ENCODE measurements around the gene ANKRD52.
A peak's percentile ranks its signal among the peaks of the same experiment; 100 is the strongest.
"Not testable (repeated sequence)": the region's sequence is repeated elsewhere in the genome, so short reads cannot be mapped to it uniquely, and the experiment has no call there.

The ANKRD52 gene

GRCh38 chr12:56271031-56271430, 12.8 kb upstream of the ANKRD52 start:
- peak in 1 of 2 experiments; percentile 35 for DNase-seq

GRCh38 chr12:56267443-56268071, 9.4 kb upstream of the ANKRD52 start:
- no peak for DNase-seq

DNA sequence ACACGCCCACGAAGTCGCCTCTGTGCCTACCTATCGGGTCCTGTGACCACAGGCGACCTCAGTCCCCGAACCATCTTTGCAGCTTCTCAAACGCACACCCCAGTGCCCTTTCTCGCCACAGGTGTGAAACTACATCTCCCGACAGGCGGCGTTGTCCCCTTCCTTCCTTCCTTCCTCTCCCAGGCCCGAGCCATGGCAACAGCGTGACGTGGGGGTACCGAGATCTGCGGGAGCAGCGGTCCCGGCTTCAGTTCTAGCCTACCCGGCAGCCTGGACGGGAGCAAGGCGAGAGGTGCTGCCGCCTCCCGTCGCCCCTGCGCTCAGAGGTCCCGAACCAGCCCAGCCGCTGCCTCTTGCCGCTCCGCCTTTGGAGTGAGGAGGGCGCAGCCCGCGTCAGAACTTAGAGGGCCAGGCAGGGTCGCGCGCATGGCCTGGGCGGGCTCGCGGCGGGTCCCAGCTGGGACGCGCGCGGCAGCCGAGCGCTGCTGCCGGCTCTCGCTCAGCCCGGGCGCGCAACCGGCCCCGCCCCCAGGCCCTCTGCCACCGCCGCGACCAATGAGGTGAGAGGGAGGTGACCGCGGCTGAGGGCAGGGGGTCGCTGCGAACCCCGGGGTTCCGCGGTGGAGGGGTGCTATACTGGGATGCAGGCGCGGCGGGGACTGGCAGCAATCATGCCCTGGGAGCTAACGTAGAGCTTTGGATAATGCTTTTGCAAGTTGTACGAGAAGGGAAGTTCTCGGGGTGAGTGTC, 8.7 kb upstream of the ANKRD52 start, which contains the start of gene COQ10A:
TSS of gene COQ10A (plus strand) at position 250 of the 750 bp plus-strand sequence. CDS start at position 427, 177 bp downstream.
- DNase-seq, result peak; percentile 81 to 85

DNA sequence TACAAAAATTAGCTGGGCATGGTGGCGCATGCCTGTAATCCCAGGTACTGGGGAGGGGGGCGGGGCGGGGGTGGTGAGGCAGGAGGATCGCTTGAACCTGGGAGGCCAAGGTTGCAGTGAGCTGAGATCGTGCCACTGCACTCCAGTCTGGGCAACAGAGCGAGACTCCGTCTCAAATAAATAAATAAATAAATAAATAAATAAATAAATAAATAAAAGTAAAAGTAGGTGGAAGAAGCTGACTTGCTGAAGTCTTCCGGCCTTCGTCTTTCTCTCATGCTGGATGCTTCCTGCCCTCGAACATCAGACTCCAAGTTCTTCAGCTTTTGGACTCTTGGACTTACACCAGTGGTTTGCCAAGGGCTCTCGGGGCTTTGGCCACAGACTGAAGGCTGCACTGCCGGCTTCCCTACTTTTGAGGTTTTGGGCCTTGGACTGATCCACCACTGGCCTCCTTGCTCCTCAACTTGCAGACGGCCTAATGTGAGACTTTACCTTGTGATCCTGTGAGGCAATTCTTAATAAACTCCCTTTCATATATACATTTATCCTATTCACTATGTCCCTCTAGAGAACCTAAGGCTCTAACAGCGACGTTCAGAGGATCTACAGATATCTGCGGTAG, 8.0 kb upstream of the ANKRD52 start:
- not testable (repeated sequence) for DNase-seq

GRCh38 chr12:56262955-56263354, 4.8 kb upstream of the ANKRD52 start:
- not testable (repeated sequence) for DNase-seq

- DNase-seq, result no peak
Observed at GRCh38 chr12:56261503-56262232, 3.5 kb upstream of the ANKRD52 start.

- no peak for DNase-seq
Observed at GRCh38 chr12:56260921-56261320, 2.7 kb upstream of the ANKRD52 start.

- no peak for DNase-seq
Observed at GRCh38 chr12:56260380-56260779, 2.2 kb upstream of the ANKRD52 start.

DNA sequence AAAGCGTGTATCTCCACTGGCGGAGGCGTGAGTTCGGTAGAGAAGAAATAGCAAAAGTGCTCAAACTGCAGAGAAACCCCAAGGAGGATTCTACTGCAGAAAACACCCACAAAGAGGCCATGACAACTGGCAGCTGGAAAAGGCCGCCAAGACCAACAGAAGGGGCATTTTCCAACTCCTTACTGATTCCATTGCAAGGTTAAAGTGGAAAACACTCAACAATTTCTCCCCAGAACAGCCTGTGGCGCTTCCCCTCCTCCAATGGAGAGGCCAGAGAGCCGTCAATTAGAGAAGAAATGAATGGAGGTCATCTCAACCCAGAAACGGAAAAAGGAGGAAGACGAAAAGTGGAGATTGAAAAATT, 618 bp upstream of the ANKRD52 start:
- DNase-seq, result no peak

GRCh38 chr12:56257491-56258067, 605 bp downstream of the ANKRD52 start:
- peak; percentile 30 to 37 for DNase-seq

- DNase-seq, result no peak
Observed at GRCh38 chr12:56257071-56257470, 1.1 kb downstream of the ANKRD52 start.

DNA sequence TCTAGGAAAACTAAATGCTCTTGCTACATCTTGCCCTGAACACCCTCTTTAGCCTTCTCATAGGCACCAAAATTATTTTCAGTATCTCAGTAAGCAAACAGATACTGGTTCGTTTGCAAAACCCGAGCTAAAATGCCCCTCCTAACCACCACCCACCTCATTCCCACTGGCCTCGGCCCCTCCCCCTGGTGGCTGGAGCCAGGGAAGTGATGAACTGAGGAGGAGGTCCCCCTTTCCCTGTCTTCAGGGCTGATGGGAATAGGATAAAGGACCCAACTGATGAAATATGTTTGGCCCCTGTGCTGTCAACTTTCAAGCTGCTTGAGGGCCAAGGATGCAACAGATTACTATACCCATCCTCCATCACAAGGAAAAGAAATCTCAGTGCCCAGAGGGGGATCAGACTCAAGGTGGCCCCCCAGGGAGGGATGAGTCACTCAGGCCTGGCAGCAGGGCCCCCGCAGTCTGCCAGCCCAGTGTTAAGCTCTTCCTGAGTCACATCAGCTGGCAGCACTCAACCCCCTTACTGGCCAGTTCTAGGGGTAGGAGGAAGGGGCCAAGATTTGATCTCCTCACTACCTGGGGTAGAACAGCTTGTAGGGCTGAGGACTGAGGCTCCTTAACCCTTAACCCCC, 1.7 kb downstream of the ANKRD52 start:
- no peak for DNase-seq

GRCh38 chr12:56255671-56256070, 2.5 kb downstream of the ANKRD52 start:
- DNase-seq, result no peak

DNA sequence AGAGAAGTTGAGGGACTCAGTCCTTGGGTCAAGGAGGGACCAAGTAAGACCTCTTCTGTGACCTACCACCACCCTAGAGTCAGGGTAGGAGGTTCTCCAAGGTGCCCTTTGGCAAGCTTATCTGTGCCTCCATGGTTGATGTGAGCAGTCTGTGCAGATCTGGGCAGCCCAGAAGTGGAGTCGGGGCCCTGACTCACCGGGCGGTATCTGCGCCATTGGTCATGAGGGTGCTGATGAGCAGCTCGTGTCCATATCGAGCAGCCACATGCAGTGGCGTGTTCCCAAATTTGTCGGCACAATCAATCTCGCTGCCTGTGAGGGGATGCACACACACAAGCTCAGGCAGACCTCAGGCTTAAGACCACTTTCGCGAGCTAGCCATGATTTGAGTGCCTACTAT, 5.1 kb downstream of the ANKRD52 start:
- DNase-seq, result no peak

GRCh38 chr12:56252649-56253048, 5.5 kb downstream of the ANKRD52 start:
- DNase-seq, result no peak

DNA sequence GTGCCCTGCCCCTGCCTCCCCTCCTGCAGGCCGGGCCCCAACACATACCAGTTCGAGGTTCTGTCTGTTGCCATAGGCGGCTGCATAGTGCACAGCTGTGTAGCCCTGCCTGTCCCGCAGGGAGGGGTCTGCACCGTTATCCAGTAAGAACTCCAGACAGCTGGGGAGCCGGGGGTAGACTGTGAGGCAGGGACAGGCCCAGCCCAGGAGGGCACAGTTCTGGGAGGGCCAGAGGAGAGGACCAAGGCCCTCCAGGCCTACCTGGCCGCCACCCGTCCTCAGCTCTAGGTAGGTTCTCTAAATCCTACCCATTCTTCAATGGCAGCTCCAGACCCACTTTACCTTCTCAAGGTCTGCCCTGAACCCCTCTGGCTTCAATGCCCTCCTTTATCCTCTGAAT, 9.5 kb downstream of the ANKRD52 start:
- no peak for DNase-seq

GRCh38 chr12:56247923-56248322, 10.3 kb downstream of the ANKRD52 start:
- DNase-seq, result no peak

DNA sequence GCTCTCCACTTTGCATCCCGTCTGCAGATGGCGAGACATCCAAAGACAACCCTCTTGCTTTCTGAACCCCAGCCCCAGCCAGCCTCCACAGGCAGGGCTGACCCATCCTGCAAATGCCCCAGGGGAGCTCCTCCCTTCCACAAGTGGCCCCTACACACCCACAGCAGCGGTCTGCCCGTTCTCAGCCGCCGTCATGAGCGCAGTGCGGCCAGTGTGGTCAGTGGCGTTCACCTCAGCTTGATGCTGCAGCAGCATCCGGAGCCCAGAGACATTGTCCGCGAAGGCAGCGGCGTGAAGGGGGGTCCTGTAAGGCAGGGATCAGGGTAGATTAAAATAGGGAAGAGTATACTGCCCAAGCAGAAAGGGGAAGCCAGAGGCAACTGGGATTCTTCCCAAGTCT, 13.7 kb downstream of the ANKRD52 start:
- DNase-seq, result no peak

DNA sequence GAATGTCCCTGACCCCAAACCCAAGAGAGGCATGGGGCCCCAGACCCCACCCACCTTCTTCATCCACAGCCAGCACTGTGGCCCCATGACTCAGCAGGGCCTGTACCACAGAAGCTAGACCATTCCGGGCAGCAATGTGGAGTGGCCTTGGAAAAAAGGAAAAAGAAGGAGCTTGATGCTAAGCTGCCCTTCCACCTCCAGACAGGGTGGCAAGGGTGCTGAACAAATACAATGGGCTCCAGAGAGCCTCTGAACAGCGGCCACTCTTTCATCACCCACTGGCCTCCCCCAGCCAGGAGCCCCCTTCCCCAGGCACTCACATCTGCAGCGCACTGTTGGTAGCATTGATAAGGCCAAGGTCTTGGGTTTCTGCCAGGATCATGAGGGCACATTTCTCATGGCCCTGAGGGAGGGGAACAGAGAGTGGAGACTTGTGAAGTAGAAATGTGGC, 14.4 kb downstream of the ANKRD52 start:
- no peak for DNase-seq

- no peak for DNase-seq
Observed at GRCh38 chr12:56242986-56243385, 15.2 kb downstream of the ANKRD52 start.

GRCh38 chr12:56241424-56242303, 16.5 kb downstream of the ANKRD52 start:
- DNase-seq, result no peak

Data from NCI-H524 (cell line).